ENCODE measurements around the gene SREK1. TPM values are rescaled to one million over a fixed set of nuclear protein-coding genes. Genes with fewer than 3 reads are reported as not detected.
"Not testable (repeated sequence)": the region's sequence is repeated elsewhere in the genome, so short reads cannot be mapped to it uniquely, and the experiment has no call there.

SREK1 gene
- polyA plus RNA-seq, 3 donors, result 145 to 157 (median 157) TPM

DNA sequence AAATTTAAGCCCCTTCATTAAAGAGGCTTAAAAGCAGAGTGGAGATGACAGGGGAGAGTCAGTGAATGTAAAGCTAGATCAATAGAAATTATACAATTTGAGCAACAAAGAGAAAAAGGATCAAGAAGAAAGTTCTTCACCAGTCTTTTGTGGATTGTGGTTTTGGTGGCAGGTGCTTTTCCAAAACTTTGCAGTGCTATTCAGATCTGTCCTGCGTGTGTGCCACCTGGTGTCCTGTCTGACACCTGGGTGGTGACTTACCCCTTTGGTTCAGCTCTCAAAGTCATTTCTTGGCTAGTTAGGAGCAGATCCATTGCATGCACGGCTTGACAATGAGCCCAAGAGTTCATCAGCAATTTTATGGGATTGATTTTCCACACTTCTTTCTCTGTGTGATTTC lies 69.4 kb downstream of the SREK1 start:
- no peak for DNase-seq (ENCODE audit: low read depth in 3 of 3, low spot score in 2 of 3)

DNA sequence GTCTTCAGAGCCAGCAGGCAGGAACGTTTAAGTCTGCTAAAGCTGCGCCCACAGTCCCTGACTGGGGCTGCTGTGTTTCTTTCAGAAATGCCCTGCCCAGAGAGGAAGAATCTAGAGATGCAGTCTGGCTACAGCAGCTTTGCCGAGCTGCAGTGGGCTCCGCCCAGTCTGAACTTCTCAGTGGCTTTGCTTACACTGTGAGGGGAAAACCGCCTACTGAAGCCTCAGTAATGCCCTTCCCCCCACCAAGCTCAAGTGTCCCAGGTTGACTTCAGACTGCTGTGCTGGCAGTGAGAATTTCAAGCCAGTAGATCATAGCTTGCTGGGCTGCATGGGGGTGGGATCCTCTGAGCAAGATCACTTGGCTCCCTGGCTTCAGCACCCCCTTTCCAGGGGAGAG lies 78.4 kb downstream of the SREK1 start:
- no peak for DNase-seq (ENCODE audit: low read depth in 3 of 3, low spot score in 2 of 3)

DNA sequence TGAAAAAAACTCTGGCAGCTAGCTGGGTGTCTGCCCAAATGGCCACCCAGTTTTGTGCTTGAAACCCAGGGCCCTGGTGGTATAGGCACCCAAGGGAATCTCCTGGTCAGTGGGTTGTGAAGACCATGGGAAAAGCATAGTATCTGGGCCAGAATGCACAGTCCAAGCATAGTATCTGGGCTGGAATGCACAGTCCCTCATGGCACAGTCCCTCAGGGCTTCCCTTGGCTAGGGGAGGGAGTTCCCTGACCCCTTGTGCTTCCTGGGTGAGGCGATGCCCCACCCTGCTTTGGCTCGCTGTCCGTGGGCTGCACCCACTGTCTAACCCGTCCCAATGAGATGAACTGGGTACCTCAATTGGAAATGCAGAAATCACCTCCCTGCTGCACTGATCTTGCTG lies 78.8 kb downstream of the SREK1 start:
- not testable (repeated sequence) for DNase-seq (ENCODE audit: low read depth in 3 of 3, low spot score in 2 of 3)

DNA sequence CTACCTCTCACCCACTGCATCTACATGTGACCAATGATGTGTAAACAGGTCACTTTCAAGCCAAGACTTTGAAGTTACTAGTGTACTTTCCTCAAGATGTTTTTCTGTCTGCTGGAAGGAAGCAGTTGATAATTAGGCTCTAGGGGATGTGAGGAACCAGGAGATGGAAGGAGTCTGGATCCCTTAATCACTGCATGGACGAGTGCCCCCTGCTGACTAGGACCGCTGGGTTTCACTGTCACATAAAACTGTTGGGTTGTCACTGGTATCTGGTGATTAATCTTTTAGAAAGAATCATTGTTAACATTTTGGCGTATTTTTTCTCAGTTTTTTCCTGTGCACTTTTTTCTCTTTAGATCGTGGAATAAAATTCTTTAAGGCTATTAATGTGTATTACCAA lies 79.5 kb downstream of the SREK1 start:
- no peak for DNase-seq (ENCODE audit: low read depth in 3 of 3, low spot score in 2 of 3)

DNA sequence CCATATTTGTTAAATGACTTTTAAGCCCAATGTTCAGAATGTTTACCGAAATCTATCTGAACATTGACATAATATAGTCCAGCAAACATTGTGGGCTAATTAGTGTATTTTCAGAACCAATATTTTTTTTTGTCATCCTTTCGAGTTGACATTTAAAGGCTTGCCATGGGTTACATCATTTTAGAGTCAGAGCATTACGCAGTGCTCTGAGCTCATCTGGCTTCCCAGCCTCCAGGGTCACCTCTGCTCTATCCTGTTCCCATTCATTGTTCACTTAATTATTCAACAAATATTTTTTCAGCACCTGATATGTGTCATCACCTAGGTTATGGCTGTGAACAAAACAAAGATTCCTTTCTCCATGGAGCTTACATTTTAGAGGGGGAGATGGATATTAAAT lies 80.2 kb downstream of the SREK1 start:
- DNase-seq (ENCODE audit: low read depth in 3 of 3, low spot score in 2 of 3), result no peak

DNA sequence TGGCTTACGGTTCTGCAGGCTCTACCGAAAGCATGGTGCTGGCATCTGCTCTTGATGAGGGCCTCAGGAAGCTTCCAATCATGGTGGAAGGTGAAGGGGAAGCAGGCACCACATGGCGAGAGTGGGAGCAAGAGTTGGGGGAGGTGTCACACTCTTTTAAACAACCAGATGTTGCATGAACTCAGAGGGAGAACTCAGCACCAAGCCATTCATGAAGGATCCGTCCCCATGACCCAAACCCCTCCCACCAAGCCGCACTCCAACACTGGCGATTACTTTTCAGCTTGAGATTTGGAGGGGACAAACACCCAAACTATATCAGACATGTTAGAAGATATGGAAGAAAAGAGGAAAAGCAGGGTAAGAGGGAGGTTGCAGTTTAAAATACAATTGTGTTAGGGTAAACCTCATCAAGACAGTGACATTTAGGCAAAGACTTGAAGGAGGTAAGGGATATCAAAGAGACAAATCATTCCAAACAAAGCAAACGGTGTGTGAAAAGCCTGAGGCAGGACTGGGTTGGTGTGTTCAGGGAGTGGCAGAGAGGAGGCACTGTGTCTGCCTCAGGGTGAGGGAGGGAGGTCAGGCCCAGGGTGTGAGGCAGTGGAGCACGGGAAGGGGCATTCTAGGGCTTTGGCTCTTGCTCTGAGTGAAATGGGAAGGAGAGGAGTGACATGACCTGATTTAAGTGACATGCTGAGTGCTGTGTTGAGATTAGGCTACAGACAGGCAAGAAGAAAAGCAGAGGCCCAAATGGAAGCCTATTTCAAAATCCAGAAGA lies 80.9 kb downstream of the SREK1 start:
- no peak for DNase-seq (ENCODE audit: low read depth in 3 of 3, low spot score in 2 of 3)

DNA sequence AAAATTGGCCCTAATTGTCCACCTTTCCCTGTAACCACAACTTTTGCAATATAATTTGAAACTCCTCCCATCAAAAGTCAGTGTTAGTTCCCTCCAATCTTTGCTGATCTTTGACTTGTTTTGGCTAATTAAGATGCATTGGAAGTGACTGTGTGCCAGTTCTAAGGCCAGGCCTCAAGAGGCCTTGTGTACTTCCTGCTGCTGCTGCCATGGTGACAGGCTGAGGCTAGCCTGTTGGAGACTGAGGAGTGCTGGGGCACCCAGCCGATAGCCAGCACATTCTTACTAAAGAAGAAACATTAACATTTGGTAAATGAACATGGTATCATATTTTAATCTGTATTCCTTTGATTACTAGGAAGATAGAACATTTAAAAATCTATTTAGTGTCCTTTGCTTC lies 86.5 kb downstream of the SREK1 start:
- no peak for DNase-seq (ENCODE audit: low read depth in 3 of 3, low spot score in 2 of 3)

DNA sequence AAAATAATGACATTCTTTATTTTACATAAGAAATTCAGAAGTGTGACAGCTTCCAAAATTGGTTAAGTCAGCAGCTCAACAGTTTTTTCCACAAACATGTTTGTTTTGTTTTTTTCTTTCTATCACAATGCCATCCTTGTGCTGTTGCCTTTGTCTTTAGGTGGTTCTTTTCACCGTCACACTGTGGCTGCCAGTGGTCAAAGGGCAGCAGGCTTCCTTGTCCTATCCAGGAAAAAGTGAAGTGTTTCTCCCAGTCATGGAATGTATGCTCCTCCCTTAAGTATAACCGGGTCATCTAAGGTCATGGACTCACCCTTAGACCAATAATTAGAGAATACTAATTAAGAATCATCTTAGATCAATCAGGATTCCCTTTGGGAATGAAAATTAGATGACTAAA lies 87.4 kb downstream of the SREK1 start:
- DNase-seq (ENCODE audit: low read depth in 3 of 3, low spot score in 2 of 3), result no peak

DNA sequence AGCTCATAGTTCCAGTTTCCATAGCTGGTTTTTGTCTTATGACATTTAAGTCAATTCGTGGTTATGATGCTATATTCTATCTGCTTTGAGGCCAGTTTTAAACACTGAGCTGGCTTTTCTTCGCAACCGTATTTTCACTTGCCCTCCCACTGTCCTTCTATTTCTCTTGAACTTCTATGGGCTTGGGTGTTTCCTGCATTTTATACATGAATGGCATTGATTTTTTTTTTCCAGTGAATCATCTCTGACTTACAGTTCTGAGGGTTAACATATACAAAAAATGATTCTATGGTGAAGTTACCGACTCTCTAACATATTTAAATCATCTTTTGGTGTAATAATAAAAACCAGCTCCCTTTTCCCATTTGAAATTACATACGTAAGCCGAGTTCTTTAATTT lies 88.2 kb downstream of the SREK1 start:
- no peak for DNase-seq (ENCODE audit: low read depth in 3 of 3, low spot score in 2 of 3)

DNA sequence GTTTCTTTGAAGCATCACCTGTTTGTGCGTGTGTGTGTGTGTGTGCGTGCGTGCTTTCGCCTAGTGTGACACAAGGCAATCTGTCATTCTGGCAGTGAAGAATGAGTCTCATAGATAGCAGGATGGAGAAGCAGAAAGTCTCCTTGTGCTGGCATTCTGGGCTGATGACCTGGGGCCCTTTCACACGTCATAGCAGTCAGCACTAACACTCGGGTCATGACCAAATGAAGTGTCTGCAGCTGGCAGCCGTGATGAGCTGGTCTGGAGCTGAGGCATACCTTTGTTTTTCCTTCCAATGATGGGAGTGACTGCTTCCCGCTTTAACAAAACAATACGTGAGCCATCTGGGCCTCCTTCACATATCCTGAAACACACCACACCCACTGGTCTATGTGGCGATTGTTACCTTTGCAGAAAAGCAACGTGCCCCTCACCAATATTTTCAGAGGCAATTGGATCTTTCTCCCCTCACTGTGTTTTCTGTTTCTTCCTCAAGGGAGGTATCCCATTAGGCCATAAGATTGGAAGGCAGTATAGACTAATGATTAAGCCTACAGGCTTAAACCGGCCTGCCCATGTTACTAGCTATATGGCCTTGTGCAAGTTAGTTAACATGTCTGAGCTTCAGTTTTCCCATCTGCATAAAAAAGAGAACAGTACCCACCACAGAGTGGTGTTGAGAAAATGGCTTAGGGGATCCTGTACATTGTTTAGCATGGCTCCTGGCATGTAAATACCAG lies 88.8 kb downstream of the SREK1 start:
- no peak for DNase-seq (ENCODE audit: low read depth in 3 of 3, low spot score in 2 of 3)

Other genes starting within 250 kb of the SREK1 start
- 100 to 1,000 TPM; 106 to 116 (median 115) TPM for gene ERBIN, start 217.7 kb upstream of the SREK1 start, polyA plus RNA-seq (ENCODE audit: insufficient read length in 3 of 3)

Data from right renal cortex interstitium (tissue), 3 donors.